Retinal pigment epithelial cell (primary cell): ENCODE data around the gene SFT2D3.

Source experiments
- DNase-seq: peaks from one replicate; pipeline ENCODE4 v3.0.0-alpha.2; 2010; ENCODE audit warnings: low read depth
- H3K4me3 ChIP-seq: 2 replicates; pipeline ENCODE4 v1.5.1; 2011; ENCODE audit warnings: mild to moderate bottlenecking, low read length, control low read depth, moderate library complexity
- TF ChIP-seq, protein P1 (sequence below): conservative IDR thresholded peaks from 2 replicates; pipeline ENCODE4 v1.5.1; 2011; ENCODE audit warnings: low read depth, low read length, control low read depth, inconsistent platforms

Gene SFT2D3

GRCh38 chr2:127704641-127705390, 3.5 kb downstream of the SFT2D3 start:
- DNase-seq = no peak
- TF ChIP-seq, protein P1, sequence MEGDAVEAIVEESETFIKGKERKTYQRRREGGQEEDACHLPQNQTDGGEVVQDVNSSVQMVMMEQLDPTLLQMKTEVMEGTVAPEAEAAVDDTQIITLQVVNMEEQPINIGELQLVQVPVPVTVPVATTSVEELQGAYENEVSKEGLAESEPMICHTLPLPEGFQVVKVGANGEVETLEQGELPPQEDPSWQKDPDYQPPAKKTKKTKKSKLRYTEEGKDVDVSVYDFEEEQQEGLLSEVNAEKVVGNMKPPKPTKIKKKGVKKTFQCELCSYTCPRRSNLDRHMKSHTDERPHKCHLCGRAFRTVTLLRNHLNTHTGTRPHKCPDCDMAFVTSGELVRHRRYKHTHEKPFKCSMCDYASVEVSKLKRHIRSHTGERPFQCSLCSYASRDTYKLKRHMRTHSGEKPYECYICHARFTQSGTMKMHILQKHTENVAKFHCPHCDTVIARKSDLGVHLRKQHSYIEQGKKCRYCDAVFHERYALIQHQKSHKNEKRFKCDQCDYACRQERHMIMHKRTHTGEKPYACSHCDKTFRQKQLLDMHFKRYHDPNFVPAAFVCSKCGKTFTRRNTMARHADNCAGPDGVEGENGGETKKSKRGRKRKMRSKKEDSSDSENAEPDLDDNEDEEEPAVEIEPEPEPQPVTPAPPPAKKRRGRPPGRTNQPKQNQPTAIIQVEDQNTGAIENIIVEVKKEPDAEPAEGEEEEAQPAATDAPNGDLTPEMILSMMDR = no peak
- H3K4me3 ChIP-seq = no peak overlapping the region

GRCh38 chr2:127705391-127706065, 4.2 kb downstream of the SFT2D3 start:
- H3K4me3 ChIP-seq = no peak overlapping the region
- DNase-seq = no peak
- TF ChIP-seq, protein P1 = no peak

DNA sequence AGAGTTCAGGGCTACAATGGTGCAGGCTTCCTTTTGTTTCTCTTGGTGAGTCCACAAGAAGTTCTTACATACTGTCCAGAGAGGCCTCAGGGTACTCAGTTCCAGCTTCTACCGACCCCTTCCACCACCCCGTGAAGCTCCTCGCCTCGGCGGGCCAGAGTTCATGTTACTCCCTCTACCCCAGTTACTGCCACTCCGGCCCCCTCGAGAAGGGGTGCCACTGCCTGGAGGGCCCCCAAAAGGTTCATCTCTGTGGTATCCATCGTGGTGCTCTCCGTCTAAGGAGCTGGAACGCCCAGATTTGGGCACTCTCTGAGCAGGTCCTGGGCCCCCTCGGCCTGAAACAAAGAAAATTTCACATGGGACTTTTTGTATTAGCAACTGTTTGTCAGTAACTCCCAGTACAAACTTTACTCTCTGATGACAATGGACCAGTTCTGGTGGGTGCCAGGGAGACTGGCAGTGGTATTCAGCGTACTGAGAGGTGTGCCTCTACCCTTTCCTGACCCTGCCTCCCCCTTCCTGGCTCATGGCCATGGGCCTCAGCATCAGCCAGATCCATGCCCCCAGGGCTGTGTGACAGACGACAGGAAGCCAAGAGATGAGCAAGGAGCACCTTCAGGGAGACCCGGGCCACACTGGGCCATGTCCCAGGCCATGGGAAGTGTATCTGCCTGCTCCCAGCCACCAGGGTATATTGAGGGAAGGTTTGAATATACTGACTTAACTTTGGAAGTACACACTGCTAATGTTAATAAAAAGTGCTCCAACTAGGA, 5.1 kb downstream of the SFT2D3 start:
- TF ChIP-seq, protein P1 = no peak
- DNase-seq = no peak
- H3K4me3 ChIP-seq = no peak overlapping the region

DNA sequence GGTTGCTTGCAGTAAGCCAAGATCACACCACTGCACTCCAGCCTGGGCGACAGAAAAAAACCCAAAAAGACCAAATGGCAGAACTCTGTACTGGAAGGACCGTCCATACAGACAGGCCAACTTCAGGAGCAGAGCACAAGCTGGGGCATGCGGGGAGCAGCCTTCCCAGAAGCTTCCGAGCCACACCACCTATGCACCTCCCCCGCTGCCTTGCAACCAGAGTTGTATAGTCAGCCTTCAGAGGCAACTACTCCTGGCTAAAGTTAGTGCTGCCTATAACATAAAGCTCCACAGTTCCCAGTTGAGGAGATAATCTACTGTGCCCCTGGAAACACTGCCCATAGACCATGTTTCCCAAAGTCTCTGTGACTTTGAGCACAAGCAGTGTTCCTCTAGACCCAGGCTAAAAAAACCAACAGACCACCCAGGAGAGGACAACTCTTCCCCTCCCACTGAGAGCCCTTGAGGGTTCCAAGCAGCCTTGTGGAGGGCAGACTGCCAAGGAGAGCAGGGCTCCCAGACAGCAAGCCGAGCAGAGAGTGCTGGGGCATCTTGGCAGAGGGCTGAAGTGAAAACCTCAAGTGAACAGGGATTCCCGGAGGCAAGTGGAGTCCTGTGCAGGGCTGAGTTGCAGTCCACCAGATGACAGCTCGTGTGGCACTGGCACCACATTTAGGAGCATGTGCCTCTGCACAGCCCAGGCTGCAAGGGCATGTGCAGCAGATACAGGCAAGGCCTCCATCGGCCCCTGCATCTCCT, 6.8 kb downstream of the SFT2D3 start:
- TF ChIP-seq, protein P1 = no peak

DNA sequence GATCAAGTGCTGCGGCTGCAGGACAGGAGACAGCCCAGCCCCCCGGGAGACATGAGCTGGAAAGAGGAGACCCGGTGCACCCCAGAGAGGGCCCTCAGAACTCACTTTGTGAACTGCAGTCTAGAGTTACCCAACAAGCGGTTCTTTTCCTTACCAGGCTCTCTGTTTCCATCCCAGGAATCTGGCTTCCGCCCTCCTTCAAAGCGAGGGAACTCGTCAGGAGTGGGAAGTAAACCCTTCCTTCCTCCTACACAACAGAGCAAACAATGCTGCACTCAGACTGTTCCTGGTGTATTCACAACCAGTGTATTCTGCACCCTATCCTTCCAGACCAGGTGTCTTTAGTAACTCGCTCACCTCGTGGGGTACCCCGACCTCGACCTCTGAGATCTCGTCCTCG, 8.0 kb downstream of the SFT2D3 start:
- DNase-seq = no peak
- TF ChIP-seq, protein P1 = no peak
- H3K4me3 ChIP-seq = no peak overlapping the region

More for the DNA sequence above, 6.8 kb downstream of the SFT2D3 start:
- no peak for DNase-seq
- H3K4me3 ChIP-seq = no peak overlapping the region

GRCh38 chr2:127712999-127713398, 11.7 kb downstream of the SFT2D3 start:
- TF ChIP-seq, protein P1 = no peak
- no peak for DNase-seq
- H3K4me3 ChIP-seq = no peak overlapping the region
